Measurements from ENCODE around the gene ATP2C2.
"Not testable (repeated sequence)": the region's sequence is repeated elsewhere in the genome, so short reads cannot be mapped to it uniquely, and the experiment has no call there.

ATP2C2 gene

GRCh38 chr16:84368308-84368996 is at the start of gene ATP2C2:
TSS of gene ATP2C2 (plus strand) at chr16:84368538. CDS start at chr16:84368616, 78 bp downstream.
- no peak for DNase-seq (ENCODE audit: low read depth)

- DNase-seq (ENCODE audit: low read depth), result no peak
These were observed 49.1 kb upstream of the ATP2C2 start for GRCh38 chr16:84319146-84319760.

- no peak for DNase-seq (ENCODE audit: low read depth)
These were observed 47.8 kb upstream of the ATP2C2 start for GRCh38 chr16:84320511-84320910.

- DNase-seq (ENCODE audit: low read depth), result no peak
These were observed 46.4 kb upstream of the ATP2C2 start for GRCh38 chr16:84321932-84322331.

- no peak for DNase-seq (ENCODE audit: low read depth)
These were observed 45.6 kb upstream of the ATP2C2 start for GRCh38 chr16:84322749-84323148.

- no peak for DNase-seq (ENCODE audit: low read depth)
These were observed 44.7 kb upstream of the ATP2C2 start for GRCh38 chr16:84323606-84324005.

GRCh38 chr16:84324434-84325262 is 43.7 kb upstream of the ATP2C2 start:
- no peak for DNase-seq (ENCODE audit: low read depth)

- no peak for DNase-seq (ENCODE audit: low read depth)
These were observed 41.8 kb upstream of the ATP2C2 start for GRCh38 chr16:84326545-84326944.

GRCh38 chr16:84327926-84328505 is 40.3 kb upstream of the ATP2C2 start:
- DNase-seq (ENCODE audit: low read depth), result no peak

GRCh38 chr16:84329016-84329415 is 39.3 kb upstream of the ATP2C2 start:
- DNase-seq (ENCODE audit: low read depth), result no peak

GRCh38 chr16:84329843-84330684 is 38.3 kb upstream of the ATP2C2 start:
- no peak for DNase-seq (ENCODE audit: low read depth)

- no peak for DNase-seq (ENCODE audit: low read depth)
These were observed 37.7 kb upstream of the ATP2C2 start for GRCh38 chr16:84330685-84331050.

- DNase-seq (ENCODE audit: low read depth), result no peak
These were observed 36.1 kb upstream of the ATP2C2 start for GRCh38 chr16:84331998-84332780.

- no peak for DNase-seq (ENCODE audit: low read depth)
These were observed 35.2 kb upstream of the ATP2C2 start for GRCh38 chr16:84332975-84333684.

GRCh38 chr16:84334058-84334457 is 34.3 kb upstream of the ATP2C2 start:
- DNase-seq (ENCODE audit: low read depth), result no peak

GRCh38 chr16:84334482-84334881 is 33.9 kb upstream of the ATP2C2 start:
- no peak for DNase-seq (ENCODE audit: low read depth)

GRCh38 chr16:84337236-84337635 is 31.1 kb upstream of the ATP2C2 start:
- DNase-seq (ENCODE audit: low read depth), result not testable (repeated sequence)

GRCh38 chr16:84339311-84339710 is 29.0 kb upstream of the ATP2C2 start:
- no peak for DNase-seq (ENCODE audit: low read depth)

- DNase-seq (ENCODE audit: low read depth), result no peak
These were observed 28.6 kb upstream of the ATP2C2 start for GRCh38 chr16:84339766-84340165.

GRCh38 chr16:84340325-84341040 is 27.9 kb upstream of the ATP2C2 start:
- DNase-seq (ENCODE audit: low read depth), result no peak
